ENCODE measurements around the gene SOS2. TPM values are rescaled to one million over a fixed set of nuclear protein-coding genes. Genes with fewer than 3 reads are reported as not detected.
A peak's percentile ranks its signal among the peaks of the same experiment; 100 is the strongest.

The SOS2 gene
- total and polyA plus RNA-seq, 2 experiments from 2014 or later: 2.6 to 13.7 TPM

DNA sequence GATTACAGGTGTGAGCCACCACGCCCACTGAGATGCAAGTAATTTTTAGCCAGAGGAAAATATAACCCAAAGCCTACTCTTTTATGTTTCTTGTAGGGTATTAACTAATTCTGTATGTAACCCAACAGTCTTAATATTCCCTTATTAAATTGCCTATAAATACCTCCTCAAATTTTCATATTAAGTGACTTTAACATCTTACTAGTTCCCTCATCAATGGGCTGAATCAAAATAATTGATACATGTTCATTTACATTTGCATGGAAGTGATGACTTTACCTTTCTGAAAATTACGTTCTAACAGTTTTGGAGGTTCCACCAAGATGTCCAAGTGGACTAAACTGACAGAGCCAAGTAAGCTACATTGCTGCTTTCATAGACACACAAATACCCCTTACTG lies 3.1 kb downstream of the SOS2 start:
- WGBS, 2 experiments (ENCODE audit: low coverage in 1 of 2, low lambda C conversion rate in 2 of 2, missing lambda C conversion rate in 2 of 2): 95 to 98% methylated on average over 2 of the region's 2 CpGs
- H3F3A ChIP-seq (ENCODE audit: insufficient read depth): peaks cover 26% of the 10 kb centered on the region
- no peak overlapping the region for H3K9ac ChIP-seq
- no peaks in the 10 kb centered on the region for H3K9me2 ChIP-seq (ENCODE audit: insufficient read depth)
- no peak overlapping the region for H3K4me2 ChIP-seq (ENCODE audit: unreplicated experiment)
- in situ Hi-C loops (cut with MboI): no loop called here
- TF ChIP-seq EZH2 (IDR thresholded peaks at IDR 0.05; ENCODE audit: insufficient read depth, poor library complexity, severe bottlenecking) (no peak), EZH2phosphoT487 (IDR thresholded peaks at IDR 0.05; ENCODE audit: insufficient read depth, low read depth) (no peak)
- peaks cover 28% of the 10 kb centered on the region; the same call in 1 of the 2 replicates for H4K20me1 ChIP-seq (ENCODE audit: insufficient read depth)
- H3K4me1 ChIP-seq (ENCODE audit: insufficient read depth): peaks cover 28% of the 10 kb centered on the region
- H2AFZ ChIP-seq: no peak overlapping the region
- H3K9me3 ChIP-seq (ENCODE audit: low read depth): no peaks in the 10 kb centered on the region
- H3K36me3 ChIP-seq (ENCODE audit: low read depth): no peaks in the 10 kb centered on the region
- DNase-seq: no peak
- H3K27ac ChIP-seq: no peak overlapping the region
- H3K79me2 ChIP-seq (ENCODE audit: insufficient read depth): peaks cover 74% of the 10 kb centered on the region
- H3K27me3 ChIP-seq (replicated peaks; ENCODE audit: insufficient read depth): no peaks in the 10 kb centered on the region
- H3K4me3 ChIP-seq: no peak overlapping the region

DNA sequence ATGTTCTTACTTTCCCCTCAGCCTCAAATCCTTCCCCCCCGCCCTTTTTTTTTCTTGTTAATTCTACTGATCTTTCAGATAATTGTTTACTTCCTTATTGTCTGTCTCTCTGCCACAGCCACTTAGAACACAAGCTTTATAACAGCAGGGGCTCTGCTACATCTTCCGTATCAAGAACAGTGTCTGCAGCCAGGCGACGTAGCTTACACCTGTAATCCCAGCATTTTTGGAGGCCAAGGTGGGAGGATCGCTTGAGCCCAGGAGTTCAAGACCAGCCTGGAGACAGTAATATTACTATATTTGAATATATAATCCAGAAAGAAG lies 5.4 kb downstream of the SOS2 start:
- peaks cover 21% of the 10 kb centered on the region for H3F3A ChIP-seq (ENCODE audit: insufficient read depth)
- peaks cover 28% of the 10 kb centered on the region; the same call in 1 of the 2 replicates for H4K20me1 ChIP-seq (ENCODE audit: insufficient read depth)
- in situ Hi-C loops (cut with MboI): no loop called here
- DNase-seq: no peak
- peak overlapping the region; percentile 26 for H3K9ac ChIP-seq
- H3K79me2 ChIP-seq (ENCODE audit: insufficient read depth): peaks cover 98% of the 10 kb centered on the region
- peak overlapping the region; percentile 57 for H3K27ac ChIP-seq
- H3K4me3 ChIP-seq: peak overlapping the region; percentile 40
- 61% methylated on average over 5 of the region's 5 CpGs for WGBS, 2 experiments (ENCODE audit: low coverage in 1 of 2, low lambda C conversion rate in 2 of 2, missing lambda C conversion rate in 2 of 2)
- H3K36me3 ChIP-seq (ENCODE audit: low read depth): no peaks in the 10 kb centered on the region
- H3K4me1 ChIP-seq (ENCODE audit: insufficient read depth): peaks cover 41% of the 10 kb centered on the region
- peak overlapping the region; percentile 62 for H3K4me2 ChIP-seq (ENCODE audit: unreplicated experiment)
- no peak overlapping the region for H2AFZ ChIP-seq
- H3K9me2 ChIP-seq (ENCODE audit: insufficient read depth): no peaks in the 10 kb centered on the region
- H3K9me3 ChIP-seq (ENCODE audit: low read depth): no peaks in the 10 kb centered on the region
- TF ChIP-seq EZH2 (IDR thresholded peaks at IDR 0.05; ENCODE audit: insufficient read depth, poor library complexity, severe bottlenecking) (no peak), EZH2phosphoT487 (IDR thresholded peaks at IDR 0.05; ENCODE audit: insufficient read depth, low read depth) (no peak)
- H3K27me3 ChIP-seq (replicated peaks; ENCODE audit: insufficient read depth): no peaks in the 10 kb centered on the region

GRCh38 chr14:50225067-50225973 lies 6.1 kb downstream of the SOS2 start:
- no peak overlapping the region for H2AFZ ChIP-seq
- peaks cover 21% of the 10 kb centered on the region for H3F3A ChIP-seq (ENCODE audit: insufficient read depth)
- H3K4me2 ChIP-seq (ENCODE audit: unreplicated experiment): peak overlapping the region; percentile 62
- peaks cover 100% of the 10 kb centered on the region for H3K79me2 ChIP-seq (ENCODE audit: insufficient read depth)
- H3K36me3 ChIP-seq (ENCODE audit: low read depth): no peaks in the 10 kb centered on the region
- in situ Hi-C loops (cut with MboI): no loop called here
- peak overlapping the region; percentile 57 for H3K27ac ChIP-seq
- H4K20me1 ChIP-seq (ENCODE audit: insufficient read depth): peaks cover 28% of the 10 kb centered on the region; the same call in 1 of the 2 replicates
- peaks cover 41% of the 10 kb centered on the region for H3K4me1 ChIP-seq (ENCODE audit: insufficient read depth)
- WGBS, 2 experiments (ENCODE audit: low coverage in 1 of 2, low lambda C conversion rate in 2 of 2, missing lambda C conversion rate in 2 of 2): 21% methylated on average over 5 of the region's 5 CpGs
- H3K9me2 ChIP-seq (ENCODE audit: insufficient read depth): no peaks in the 10 kb centered on the region
- H3K9ac ChIP-seq: peak overlapping the region; percentile 26
- peak overlapping the region; percentile 40 for H3K4me3 ChIP-seq
- TF ChIP-seq EZH2phosphoT487 (IDR thresholded peaks at IDR 0.05; ENCODE audit: insufficient read depth, low read depth): no peak
- TF ChIP-seq EZH2 (IDR thresholded peaks at IDR 0.05; ENCODE audit: insufficient read depth, poor library complexity, severe bottlenecking): no peak
- H3K27me3 ChIP-seq (replicated peaks; ENCODE audit: insufficient read depth): no peaks in the 10 kb centered on the region
- peak; percentile 91 for DNase-seq
- no peaks in the 10 kb centered on the region for H3K9me3 ChIP-seq (ENCODE audit: low read depth)

DNA sequence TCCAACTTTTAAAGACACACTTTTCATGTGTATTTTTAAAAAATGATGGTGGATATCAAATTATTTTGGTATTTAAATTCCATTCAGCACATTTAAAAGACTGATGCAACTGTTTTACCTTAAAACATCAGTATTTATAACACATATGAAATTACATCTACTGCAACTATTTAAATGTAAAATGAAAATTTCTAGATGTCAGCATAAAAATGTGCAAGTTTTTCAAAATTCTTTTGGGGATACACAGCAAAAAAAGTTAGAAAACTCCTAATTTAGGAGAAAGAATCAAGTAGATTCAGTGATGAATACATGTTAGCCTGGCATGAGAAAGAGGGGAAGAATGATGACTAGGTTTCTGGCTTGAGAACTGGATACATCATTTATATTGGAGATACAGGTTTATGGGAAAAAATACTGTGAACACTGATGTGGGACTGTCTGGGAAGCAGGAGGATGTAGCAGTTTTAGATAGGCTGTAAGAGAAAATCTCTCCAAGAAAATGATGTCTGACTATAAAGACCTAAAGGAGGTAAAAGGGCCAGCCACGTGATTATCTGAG lies 9.2 kb downstream of the SOS2 start:
- H4K20me1 ChIP-seq (ENCODE audit: insufficient read depth): peaks cover 13% of the 10 kb centered on the region; the same call in 1 of the 2 replicates
- H3K27ac ChIP-seq: peak overlapping the region; percentile 28
- no peaks in the 10 kb centered on the region for H3K36me3 ChIP-seq (ENCODE audit: low read depth)

More for the DNA sequence above, 9.2 kb downstream of the SOS2 start:
- peak; percentile 68 for DNase-seq
- H3K9ac ChIP-seq: no peak overlapping the region
- no peak overlapping the region for H3K4me3 ChIP-seq
- H2AFZ ChIP-seq: no peak overlapping the region
- no peak for TF ChIP-seq EZH2phosphoT487 (IDR thresholded peaks at IDR 0.05; ENCODE audit: insufficient read depth, low read depth)
- TF ChIP-seq EZH2 (IDR thresholded peaks at IDR 0.05; ENCODE audit: insufficient read depth, poor library complexity, severe bottlenecking): no peak
- H3K9me3 ChIP-seq (ENCODE audit: low read depth): no peaks in the 10 kb centered on the region
- no peaks in the 10 kb centered on the region for H3K9me2 ChIP-seq (ENCODE audit: insufficient read depth)
- no peak overlapping the region for H3K4me2 ChIP-seq (ENCODE audit: unreplicated experiment)
- H3K79me2 ChIP-seq (ENCODE audit: insufficient read depth): peaks cover 100% of the 10 kb centered on the region
- H3F3A ChIP-seq (ENCODE audit: insufficient read depth): peaks cover 21% of the 10 kb centered on the region
- 100% methylated on average over 1 of the region's 1 CpG for WGBS, 2 experiments (ENCODE audit: low coverage in 1 of 2, low lambda C conversion rate in 2 of 2, missing lambda C conversion rate in 2 of 2)
- H3K4me1 ChIP-seq (ENCODE audit: insufficient read depth): peaks cover 29% of the 10 kb centered on the region
- no peaks in the 10 kb centered on the region for H3K27me3 ChIP-seq (replicated peaks; ENCODE audit: insufficient read depth)
- in situ Hi-C loops (cut with MboI): no loop called here
